ENCODE data around the gene TRAK1.

TRAK1 gene

DNA sequence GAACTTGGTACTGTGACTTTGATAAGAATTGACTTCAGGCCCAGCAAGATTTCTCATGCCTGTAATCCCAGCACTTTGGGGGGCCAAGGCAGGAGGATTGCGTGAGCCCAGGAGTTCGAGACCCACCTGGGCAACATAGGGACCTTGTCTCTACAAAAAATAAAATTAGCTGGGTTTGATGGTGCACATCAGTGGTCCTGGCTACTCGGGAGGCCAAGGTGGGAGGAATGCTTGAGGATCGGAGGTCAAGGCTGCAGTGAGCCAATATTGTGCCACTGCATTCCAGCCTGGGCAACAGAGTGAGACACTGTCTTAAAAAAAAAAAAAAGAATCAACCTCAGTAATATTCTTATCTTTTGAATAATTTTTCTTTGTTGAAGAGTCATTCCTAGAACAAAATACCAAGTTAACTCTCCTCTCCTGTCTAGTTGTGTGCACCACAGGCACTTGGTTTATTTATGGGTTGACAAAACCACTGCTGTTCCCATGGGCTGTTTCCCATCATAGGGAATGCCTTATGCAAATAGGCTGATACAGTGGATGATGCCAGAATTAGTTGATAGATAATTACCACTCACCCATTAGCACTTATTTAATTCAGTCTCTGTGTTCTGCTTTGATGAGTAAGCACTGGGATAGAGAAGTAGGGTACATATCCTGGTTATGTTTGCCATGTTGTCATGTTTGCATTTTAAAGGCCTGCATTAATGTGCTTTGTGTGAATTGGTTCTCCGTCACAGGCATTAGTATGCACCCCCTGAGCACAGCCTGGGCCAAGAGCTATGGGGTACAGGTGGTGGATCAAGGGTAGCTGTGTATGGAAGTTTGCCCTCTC, 32.9 kb downstream of the TRAK1 start:
- DNase-seq (ENCODE audit: low read depth): no peak

DNA sequence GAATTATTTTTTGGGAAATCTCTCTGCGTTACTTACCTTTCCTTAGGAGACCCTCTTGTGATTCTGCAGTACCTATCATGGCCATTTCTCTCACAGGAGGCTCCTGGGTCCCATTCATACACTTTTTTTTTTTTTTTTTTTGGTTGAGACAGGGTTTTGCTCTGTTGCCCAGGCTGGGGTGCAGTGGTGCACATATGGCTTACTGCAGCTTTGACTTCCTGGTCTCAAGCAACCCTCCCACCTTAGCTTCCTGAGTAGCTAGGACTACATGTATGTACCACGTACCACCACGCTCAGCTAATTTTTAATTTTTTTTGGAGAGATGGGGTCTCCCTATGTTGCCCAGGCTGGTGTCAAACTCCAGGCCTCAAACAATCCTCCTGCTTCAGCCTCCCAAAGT, 36.1 kb downstream of the TRAK1 start:
- DNase-seq (ENCODE audit: low read depth): no peak

- no peak for DNase-seq (ENCODE audit: low read depth)
Measured at GRCh38 chr3:42128526-42128925, 37.4 kb downstream of the TRAK1 start.

DNA sequence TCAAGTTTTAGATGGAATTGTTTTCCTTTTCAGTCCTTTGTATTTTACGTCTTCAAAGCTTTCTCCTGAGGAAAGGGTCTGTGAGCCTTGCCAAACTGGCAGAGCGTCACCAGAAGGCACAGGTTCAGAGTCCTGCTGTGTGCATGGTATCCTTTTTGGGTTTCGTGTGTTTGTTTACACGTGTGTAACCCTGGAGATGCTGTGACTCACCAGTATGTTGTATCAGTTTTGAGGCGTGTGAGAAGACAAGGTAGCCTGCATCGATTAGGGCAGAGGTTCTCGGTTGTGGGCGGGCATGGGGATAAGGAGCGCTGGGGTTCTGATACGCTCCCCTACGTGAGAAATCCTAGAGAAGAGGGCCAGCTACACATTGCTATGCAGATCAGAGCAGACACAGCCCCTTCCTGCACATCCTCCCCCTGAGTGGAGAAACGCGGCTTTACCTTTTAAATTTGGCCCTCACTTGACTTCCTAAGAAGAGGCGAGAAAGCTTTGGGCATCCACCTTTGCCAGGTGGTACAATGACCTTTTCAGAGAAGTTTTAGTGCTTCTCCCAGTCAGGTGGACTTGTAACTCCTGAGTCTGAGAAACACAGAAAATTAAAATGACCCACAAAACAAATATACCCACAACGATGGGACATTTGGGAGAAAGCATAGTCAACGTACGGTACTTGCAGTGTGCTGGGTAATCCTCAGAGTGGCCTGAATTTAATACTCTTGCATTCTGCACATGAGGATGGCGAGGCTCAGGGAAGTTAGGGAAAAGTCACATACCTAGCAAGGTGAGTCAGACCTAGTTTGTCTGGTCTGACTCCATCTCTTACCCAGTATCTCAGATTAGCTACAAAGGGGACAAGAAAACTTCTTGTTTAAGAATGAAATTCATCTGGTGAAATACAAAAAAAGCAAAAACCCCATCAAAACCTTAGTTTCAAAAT, 38.1 kb downstream of the TRAK1 start:
- no peak for DNase-seq (ENCODE audit: low read depth)

GRCh38 chr3:42130007-42130328, 38.8 kb downstream of the TRAK1 start:
- no peak for DNase-seq (ENCODE audit: low read depth)

GRCh38 chr3:42130329-42131070, 39.3 kb downstream of the TRAK1 start:
- no peak for DNase-seq (ENCODE audit: low read depth)

DNA sequence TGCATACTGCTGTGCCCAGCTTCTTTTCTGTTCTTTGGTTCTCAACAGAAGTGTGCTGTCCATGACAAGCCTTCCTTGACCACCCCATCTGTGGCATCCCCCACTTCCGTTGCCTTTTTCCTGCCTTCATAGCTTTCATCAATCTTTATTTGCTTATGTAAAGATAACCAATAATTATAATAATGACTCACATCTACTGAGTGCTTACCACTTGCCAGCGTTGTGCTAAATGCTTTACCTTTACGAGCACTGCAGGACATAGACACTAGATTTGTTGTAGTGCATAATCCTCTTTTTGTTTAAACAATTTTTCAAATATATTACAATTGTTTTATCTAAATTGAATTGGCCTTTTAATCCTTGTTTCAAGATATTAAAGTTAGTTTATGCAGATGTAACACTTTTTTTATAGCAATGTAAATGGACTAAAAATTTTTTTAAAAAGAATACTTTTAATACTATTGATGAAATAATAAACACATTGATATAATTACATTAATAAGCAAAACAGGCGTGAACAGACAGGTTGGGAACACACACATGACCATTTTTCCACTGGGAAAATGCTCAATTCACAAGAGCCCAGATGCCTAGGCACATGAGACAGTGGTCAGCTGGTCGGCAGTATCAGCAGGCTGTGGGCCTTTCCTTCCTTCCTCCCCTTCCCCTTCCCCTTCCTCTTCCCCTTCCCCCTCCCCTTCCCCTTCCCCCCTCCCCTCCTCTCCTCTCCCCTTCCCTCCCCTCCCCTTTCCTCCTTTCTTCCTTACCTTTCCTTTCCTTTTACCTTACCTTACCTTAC, 42.5 kb downstream of the TRAK1 start:
- no peak for DNase-seq (ENCODE audit: low read depth)

- no peak for DNase-seq (ENCODE audit: low read depth)
Measured at GRCh38 chr3:42134867-42135464, 43.8 kb downstream of the TRAK1 start.

DNA sequence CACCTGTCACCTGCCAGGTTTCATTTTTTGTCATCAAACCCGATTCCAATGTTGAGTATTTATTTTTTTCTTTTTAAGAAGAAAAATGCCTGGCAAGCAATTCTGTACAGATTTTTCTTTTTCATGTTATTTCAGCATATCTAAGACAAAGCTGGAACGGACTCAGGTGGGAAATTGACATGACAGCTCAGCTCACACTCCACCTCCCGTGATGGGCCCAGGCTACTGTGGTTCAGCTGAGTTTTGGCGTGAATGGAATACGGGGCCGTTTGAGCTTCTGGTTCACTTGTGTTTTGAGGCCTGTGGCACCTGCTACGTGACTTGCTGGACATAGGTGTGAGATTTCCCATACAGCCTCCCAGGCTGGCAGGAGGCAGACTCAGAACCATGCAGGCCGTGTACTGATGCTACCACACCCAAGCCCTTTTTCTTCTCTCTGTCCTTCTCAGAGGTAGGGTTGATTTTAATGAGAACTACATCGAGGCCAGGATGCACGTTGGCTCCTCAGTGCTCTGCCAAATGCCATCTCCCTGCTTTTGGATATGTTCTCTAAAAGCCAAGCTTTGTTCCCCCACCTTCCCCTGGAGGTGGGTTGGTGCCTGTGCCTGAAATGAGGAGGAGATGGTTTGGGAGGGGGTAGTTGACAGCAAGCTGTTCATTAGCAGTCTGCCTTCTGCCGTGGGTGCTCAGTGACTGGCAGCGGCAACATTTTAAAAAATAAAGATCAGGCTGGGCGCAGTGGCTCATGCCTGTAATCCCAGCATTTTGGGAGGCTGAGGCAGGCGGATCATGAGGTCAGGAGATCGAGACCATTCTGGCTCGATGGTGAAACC, 48.7 kb downstream of the TRAK1 start:
- no peak for DNase-seq (ENCODE audit: low read depth)

DNA sequence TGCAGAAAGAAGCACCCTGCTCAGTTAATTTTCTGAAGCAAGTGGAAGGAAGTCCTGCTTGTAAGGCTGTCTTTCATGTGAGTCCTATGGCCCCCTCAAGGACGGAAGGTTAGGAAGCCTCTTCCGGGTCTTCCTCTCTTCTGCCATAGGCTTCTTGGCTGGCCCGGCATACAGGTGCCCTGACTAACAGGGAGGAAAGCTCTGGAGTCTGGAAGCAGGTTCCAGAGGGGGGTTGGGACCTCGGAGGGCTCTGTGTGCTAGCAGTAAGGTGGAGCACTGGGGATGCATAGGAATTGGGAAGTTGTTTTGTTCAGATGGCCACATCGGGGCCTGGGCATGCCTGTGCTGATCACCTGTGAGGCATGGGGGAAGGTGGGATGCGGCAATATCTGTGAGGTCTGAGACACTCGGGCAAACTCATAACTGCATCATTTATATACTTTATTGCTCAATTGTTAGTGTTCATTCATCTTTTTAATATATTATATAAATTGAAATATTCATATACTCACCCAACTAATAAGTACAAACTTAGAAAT, 49.6 kb downstream of the TRAK1 start:
- no peak for DNase-seq (ENCODE audit: low read depth)

- no peak for DNase-seq (ENCODE audit: low read depth)
Measured at GRCh38 chr3:42143440-42143839, 52.3 kb downstream of the TRAK1 start.

DNA sequence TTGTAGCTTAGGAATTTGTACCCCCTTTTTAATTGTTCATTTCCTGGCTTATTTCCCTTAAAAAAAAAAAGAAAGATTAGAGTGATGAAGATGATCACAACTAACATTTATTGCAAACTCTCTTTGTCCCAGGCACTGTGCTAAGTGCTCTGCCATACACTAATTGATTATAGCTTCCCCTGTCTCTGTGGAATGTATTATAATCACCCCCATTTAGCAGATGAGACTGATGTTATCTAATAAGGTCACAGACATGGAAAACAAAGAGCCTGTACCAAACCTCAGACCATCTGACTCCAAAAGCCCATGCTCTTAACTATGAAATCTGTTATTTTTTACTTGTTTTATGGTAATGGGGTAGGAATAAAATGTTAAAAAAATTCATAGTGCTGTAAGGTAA, 53.1 kb downstream of the TRAK1 start:
- no peak for DNase-seq (ENCODE audit: low read depth)

GRCh38 chr3:42148086-42148848, 57.1 kb downstream of the TRAK1 start:
- no peak for DNase-seq (ENCODE audit: low read depth)

- no peak for DNase-seq (ENCODE audit: low read depth)
Measured at GRCh38 chr3:42148982-42149432, 57.9 kb downstream of the TRAK1 start.

DNA sequence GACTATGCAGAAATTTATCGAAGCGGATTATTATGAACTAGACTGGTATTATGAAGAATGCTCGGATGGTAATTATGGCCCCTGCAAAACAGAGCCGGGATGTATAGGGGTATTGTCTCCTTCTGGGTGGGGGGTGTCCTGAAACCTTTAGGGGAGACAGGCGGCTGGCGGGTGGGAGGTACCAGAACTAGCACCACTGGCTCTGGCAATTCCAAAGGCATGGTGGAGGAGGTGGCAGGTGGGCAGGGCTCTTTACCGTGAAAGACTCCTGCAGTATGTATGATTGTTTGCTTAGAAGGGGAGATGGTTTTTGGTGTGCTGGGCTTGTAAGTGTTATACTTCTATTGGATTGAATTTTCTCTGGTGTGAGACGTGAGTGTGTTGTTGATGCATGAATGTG, 58.4 kb downstream of the TRAK1 start:
- DNase-seq (ENCODE audit: low read depth): no peak

- DNase-seq (ENCODE audit: low read depth): no peak
Measured at GRCh38 chr3:42149975-42150374, 58.8 kb downstream of the TRAK1 start.

- DNase-seq (ENCODE audit: low read depth): no peak
Measured at GRCh38 chr3:42151596-42152168, 60.5 kb downstream of the TRAK1 start.

GRCh38 chr3:42152193-42152592, 61.0 kb downstream of the TRAK1 start:
- DNase-seq (ENCODE audit: low read depth): no peak

- no peak for DNase-seq (ENCODE audit: low read depth)
Measured at GRCh38 chr3:42153039-42153438, 61.9 kb downstream of the TRAK1 start.
